Activated T-helper 1 cell treated with Interleukin-2 at 50 U/mL for 16 hours (primary cell): ENCODE measurements around the gene BEST4.
"Not testable (repeated sequence)": the region's sequence is repeated elsewhere in the genome, so short reads cannot be mapped to it uniquely, and the experiment has no call there.

ENCODE experiments used
- DNase-seq: peaks from one replicate; pipeline ENCODE4 v3.0.0-alpha.2; 2020; ENCODE audit warnings: low read depth

The BEST4 gene

DNA sequence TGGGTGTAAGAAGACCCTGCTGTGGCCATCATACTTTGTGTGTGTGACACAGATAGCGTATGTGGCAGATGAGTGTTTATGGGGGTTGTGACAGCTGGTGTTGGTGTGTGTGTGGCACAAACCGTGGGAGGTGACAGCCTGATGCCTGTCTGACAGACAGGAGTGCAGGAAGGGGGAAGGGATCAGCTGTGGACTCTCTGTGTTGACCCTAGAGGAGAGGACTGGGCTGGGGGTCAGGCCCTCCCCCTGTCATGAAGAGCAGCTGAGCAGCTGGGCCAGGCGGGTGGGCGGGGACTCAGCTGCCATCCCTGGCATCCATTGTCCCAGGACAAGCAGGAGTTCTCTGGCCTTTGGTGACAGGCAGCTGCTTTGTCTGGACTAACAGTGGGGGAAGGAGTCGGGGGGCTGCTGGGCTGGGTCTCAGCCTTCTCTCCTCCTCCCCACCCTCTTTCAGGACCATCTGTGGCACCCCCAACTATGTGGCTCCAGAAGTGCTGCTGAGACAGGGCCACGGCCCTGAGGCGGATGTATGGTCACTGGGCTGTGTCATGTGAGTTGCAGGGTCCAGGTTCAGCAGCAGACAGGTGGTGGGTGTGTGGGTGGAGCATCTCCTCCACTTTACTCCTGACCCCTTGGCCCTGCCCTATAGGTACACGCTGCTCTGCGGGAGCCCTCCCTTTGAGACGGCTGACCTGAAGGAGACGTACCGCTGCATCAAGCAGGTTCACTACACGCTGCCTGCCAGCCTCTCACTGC is 14.5 kb upstream of the BEST4 start:
- DNase-seq, result no peak

DNA sequence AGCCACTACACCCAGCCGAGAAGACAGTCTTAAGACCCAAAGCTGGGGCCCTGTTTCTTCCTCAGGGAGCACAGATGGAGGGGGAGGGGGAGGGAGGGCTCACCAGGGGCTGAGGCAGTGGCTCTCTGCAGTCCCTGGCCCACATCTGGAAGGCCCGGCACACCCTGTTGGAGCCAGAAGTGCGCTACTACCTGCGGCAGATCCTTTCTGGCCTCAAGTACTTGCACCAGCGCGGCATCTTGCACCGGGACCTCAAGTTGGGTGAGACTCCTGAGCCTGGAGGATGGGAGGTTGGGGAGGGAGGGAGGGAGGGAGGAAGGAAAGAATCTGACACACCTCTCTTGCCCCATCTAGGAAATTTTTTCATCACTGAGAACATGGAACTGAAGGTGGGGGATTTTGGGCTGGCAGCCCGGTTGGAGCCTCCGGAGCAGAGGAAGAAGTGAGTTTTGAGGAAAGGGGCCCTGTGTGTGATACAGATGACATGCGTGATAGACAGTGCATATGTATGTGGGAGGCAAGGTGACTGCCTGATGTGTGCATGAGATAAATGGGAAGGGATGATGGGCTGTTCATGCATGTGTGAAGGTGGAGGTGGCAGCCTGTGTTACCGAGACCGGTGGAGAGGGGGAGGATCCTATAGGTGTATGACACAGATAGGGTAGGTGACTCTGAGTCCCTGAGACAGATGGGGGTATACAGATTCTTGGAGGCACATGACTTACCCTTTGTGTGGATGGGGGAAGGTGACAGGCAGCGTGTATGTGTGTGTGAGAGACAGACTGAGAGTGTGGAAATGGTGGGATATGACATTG is 13.7 kb upstream of the BEST4 start:
- DNase-seq, result no peak

DNA sequence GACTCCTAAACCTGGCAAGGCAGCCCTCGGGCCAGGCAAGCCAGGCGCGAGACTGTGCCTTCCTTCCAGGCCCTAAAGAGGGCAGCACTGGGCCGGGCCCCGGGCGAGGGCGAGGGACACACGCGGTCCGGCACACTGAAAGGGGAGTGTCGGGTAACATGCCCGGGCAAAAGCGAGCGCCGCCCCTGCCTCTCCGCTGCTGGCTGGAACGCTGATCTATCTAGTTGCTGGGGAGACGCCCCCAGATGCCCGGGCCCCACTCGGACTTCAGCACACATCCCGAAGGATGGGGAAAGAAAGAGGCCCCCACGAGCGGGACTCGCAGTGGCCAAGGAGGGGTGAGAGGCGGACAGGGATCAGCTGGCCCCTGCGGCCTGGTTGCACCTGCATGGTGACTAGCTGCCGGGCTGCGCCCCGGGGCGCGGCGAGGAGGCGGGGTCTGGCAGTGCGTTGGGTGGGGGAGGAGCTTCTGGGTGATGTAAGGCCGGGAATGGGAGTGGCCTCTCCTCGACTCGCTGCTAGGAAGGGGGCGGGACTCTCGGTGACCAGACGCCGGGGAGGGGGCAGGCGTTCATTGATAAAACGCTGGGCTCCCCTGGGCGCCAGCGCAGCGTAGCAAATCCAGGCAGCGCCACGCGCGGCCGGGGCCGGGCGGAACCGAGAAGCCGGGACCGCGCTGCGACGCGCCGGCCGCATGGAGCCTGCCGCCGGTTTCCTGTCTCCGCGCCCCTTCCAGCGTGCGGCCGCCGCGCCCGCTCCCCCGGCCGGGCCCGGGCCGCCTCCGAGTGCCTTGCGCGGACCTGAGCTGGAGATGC is 12.0 kb upstream of the BEST4 start, which contains the start of gene PLK3:
Gene PLK3, plus strand, starts transcription at position 608 of the 815 bp plus-strand sequence. Its CDS starts 87 bp downstream, at position 695.
- peak; percentile 97 for DNase-seq

DNA sequence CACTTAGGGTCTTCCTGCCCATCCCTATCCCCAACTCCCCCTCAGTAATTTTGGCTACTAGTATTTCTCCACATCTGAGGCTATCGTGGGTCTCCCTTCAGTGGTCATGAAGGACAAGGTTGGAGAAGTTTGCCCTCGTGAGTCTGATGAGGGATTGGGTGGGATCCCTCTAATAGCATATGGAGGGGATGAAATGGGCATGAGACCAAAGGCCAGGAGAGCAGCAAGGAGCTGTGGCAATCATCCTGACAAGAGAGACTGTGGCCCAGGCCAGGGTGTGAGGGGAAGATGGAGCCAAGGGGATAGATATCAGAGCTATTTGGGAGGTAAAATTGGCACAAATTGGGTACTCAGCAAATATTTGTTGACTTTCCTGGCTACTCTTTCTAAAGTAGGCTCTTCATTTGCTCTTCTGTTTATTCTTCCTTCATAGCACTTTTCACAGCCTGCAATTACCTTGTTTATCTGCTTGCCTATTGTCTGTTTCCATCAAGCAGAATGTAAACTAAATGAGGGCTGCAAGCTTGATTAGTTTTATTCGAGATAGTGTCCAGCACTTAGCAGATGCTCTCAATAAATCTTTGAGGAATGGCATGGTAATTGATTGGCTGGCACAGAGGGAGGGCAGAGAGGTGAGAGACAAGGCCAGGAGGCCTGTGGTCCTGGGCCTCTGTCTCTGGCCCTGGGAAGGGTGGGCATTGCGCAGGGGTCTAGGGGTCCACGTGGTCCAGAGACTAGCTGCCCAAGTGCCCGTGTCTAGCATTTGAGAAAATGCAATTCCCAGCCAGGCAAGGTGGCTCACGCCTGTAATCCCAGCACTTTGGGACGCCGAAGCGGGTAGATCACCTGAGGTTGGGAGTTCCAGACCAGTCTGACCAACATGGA is 10.8 kb upstream of the BEST4 start:
- DNase-seq, result no peak

DNA sequence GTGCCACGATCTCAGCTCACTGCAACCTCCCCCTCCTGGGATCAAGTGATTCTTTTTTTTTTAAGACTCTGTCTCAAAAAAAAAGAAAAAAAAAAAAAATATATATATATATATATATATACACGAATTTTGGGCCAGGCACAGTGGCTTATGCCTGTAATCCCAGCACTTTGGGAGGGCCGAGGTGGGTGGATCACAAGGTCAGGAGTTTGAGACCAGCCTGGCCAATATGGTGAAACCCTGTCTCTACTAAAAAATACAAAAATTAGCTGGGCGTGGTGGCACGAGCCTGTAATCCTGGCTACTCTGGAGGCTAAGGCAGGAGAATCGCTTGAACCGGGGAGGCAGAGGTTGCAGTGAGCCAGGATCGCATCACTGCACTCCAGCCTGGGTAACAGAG is 9.9 kb upstream of the BEST4 start:
- not testable (repeated sequence) for DNase-seq

DNA sequence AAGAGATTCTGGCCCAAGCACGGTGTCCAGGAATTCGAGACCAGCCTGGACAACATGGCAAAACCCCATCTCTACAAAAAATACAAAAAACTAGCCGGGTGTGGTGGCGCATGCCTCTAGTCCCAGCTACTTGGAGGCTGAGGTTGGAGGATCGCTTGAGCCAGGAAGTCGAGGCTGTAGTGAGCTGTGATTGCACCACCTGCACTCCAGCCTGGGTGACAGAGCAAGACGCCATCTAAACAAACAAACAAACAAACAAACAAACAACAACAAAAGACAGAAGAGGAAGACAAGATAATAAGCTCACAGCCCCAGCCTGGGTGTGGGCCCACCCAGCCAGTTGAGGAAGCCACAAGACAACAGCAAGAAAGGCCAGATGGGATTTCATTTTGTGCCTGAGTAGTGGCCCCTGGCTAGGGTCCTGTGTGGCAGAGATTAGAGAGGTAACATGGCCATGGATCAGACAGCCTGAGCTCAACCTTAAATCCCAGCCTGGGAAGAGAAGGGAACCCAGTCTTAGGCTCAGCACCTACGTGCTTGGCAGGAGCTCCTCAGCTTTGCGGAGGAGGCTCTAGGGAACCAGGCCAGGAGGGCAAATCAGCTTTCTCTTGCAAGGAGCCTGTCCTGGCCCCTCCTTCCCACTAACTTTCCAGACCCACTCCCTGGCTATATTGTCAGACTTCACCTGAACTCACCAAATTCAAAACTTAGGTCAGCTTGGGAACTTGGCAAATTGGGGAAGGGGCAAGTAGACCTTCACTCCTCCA is 4.9 kb upstream of the BEST4 start:
- DNase-seq, result no peak

DNA sequence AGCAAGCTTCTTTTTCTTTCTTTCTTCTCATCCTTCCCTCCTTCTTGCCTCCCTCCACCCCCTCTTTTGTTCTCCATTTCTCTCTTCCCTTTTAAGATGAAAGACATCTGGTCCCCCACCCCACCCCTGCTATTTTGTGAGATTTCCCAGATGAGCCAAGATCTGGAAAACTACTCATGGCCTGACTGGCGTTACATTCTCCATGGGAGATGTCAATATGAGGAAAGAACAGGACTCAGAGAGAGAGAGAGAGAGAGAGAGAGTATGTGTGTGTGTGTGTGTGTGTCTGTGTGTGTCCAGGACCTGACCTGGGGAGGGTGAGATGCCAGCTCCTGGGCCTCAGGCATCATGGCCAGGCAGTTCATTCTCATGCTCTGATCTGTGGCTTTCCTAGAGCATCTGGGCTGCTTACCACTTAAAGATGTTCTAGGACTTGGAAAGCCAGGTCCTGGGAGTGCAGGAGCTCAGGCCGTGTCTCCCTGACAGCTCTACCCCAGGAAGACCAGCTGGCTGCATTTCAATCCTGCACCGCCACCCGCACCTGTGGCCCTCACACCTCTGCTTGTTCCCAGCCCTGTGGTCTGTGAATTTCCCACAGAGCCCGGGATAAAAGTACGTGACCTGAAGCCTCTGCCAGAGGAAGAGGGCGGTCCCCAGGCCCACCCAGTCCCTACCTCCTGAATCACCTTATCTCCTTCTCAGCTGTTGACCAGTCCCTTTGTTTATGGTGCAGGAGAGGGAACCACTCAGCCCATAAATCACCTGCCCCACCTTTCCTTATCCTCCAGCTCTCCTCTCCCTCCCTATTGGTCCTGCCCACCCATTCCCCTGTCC is 3.2 kb upstream of the BEST4 start:
- DNase-seq, result no peak

DNA sequence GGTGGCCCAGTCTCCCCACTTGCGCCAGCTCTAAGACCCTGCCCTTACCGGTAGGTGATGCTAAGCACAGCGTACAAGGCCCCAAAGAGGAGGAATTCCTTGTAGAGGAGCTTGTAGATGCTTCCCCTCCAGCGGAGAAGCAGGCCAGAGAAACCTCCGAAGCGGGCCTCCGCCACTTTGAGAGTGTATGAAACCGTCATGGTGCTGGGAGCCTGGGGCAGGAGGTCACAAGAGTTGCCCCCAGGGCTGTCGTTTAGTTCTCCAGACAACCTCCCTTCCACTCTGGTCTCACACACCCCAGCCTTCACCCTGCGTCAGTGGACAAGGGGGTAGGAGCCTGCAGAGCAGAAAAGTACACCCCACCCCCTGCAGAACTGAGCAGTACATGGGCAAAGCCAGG is 464 bp downstream of the BEST4 start:
- no peak for DNase-seq

DNA sequence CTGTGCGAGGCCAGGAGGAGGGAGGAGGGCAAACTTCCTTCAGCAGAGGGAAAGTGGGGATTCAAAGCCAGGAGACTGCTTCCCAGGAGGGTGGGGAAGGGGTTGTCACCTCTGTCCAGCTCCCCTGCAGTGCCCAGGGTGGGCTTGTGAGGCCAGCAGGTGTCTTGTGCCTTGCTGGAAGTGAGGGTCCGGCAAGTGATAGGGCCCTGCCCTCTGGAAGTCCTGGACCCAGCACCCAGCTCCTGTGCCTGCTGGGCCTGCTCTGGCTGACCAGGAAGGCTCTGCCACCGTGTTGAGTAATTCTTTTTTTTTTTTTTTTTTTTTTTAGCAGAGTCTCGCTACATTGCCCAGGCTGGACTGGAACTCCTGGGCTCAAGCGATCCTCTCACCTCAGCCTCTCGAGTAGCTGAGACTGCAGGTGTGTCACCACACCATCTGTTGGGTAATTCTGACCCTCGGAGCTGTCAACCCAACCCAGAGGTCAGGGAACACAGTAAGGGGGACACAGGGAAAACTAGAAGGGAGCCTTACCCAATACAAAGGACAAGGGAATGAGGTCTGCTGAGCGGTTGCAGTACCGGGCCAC is 1.0 kb downstream of the BEST4 start:
- DNase-seq, result no peak

DNA sequence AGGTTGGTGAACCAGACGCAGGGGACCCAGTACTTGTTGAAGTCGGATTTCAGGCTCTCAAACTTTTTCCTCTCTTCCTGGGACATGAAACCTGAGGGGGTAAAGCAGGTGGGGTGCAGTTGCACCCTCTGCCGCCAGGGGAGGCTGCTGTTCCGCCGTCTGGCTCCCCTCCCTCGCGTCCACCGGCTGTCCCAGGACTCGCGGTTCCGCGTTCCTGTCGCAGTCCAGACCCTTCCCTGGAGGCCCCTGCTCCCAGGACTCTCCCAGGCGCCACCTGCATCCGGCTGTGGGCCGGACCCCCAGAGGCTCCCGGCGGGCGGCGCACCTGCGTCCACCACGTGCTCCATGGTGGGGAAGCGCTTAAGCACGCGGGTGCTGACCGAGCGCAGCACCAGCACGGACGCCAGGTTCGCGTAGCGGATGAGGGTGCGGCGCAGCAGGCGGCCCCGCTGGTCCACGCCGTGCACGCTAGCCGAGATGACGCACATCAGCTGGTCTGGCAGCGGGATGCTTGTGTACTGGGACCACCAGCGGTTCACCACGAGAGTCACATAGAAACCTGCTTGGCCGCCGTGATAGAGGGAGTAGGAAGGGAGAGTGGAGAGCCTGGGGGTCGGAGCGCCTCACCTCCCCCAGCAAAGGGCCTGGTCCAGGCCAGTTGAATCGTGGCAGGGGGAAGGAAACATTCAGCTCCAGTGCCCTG is 1.7 kb downstream of the BEST4 start:
- peak; percentile 65 for DNase-seq

DNA sequence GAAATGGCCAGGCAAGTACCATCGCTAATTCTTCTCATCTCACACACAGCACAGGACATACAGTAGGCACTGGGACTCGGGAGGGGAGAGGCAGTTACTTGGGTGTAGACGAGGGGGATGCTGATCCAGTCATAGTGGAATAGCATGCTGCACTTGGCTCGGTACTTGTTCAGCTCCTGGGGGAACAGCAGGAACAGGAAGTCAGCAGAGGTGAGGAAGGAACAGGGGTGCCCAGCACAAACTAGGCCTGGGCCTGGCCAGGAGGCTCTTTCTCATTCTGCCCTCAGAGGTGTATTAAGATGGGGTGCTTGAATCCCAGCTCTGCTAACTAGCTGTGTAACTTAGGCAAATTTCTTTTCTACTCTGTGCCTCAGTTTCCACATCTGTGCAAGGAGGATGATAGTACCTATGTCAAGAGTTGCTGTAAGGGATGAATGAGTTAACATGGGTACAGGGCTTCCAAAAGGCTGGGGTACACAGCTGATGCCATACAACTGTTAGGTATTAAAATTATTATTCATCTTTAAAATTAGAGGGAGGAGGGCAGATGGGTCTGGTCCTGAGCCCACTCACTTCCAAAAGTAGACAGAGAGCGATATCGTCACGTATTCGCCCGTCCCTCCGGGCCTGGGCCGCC is 2.4 kb downstream of the BEST4 start:
- no peak for DNase-seq

DNA sequence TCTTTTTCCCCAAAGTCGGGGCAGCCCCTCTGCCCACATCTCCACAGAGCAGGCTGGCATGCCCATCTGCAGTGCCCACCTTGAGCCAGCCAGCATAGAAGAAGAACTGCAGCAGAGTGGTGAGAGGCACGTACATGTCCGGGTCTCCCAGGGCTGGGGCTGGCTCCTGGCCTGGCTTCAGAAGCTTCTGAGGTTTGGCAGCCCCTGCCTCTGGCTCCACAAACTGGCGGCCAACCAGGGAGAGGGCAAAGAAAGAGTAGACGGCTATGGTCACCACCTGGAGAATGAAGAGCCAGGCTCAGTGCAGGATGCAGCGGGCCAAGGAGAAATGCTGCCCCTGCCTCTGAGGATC is 3.0 kb downstream of the BEST4 start:
- no peak for DNase-seq

DNA sequence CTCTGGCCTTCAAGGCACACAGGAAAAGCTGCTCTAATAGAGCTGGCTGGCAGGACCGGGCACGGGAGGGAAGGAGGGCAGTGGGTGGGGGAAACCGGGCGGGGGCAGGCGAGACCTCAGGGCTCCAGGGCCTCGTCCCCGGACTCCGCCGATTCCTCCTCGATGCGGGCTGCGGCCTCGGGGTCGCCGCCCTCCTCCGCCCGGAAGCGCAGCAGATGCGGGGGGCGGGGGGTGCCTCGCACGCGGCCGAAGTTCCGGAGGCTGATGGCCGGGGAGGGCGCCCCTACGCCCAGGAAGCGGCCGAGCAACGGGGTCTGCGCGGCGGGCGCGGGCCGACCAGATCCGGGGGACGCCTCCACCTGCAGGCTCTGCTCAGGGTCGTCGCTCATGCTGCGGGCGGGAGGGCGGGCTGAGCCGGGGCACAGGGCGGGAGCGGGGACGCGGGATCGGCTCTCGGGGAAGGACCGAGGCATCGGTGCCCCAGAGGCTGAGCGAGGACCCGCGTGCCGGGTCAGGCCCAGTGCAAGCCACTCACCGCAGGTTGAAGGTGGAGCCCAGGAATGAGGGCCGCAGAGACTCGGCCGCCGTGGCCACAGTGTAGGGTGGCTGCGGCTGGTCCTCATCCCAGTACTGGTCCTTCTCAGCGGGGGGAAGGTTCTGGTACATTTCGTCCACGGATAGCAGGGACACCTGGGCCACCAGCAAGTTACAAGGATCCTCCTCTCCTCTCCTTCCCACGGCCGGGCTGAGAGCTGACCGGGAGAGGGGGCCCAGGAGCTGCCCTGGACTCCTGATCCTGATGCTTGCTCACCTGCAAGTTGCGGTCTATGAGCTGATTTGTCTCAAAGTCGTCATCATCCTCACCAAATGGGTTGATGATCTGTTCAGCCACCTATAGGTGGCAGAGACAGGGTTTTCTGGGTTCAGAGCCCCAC is 3.6 kb downstream of the BEST4 start:
- DNase-seq, result no peak

DNA sequence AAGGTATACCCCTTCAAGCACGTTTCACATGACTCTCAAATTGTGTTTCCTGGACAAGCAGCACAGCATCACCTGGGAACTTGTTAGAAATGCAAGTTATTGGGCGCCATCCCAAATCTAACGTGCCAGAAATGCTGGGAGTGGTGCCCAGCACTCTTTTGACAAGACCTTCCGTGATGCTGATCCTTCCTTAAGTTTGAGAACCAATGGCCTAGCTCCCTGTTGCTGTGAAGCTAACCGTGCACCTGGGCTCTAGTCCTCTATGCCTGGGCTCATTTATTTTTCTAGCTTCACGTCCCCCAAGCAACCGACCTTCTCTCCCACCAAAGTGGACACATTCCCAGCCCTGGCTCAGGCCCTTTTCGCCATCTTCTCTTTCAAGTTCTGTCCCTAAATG is 4.3 kb downstream of the BEST4 start:
- no peak for DNase-seq

DNA sequence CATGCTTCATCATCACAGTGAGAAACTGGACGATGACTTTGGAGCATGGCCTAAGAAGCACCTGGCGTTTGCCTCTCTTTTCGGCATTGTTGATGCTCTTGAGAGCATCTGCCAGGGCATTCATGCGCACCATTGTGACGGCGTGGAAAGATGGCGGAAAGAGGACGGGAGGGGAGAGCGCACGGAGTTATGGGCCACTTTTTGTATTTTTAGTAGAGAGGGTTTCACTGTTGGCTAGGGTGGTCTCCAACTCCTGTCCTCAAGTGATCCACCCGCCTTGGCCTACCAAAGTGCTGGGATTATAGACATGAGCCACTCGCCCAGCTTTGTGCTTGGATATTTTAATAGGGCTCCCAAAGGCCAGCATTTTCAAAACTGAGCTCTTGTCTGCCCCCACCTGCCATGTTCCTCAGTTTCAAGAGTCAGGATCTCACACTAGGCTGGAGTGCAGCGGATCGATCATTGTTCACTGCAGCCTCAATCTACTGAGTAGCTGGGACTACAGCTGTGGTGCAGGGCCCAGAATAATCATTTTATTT is 7.3 kb downstream of the BEST4 start:
- DNase-seq, result no peak

DNA sequence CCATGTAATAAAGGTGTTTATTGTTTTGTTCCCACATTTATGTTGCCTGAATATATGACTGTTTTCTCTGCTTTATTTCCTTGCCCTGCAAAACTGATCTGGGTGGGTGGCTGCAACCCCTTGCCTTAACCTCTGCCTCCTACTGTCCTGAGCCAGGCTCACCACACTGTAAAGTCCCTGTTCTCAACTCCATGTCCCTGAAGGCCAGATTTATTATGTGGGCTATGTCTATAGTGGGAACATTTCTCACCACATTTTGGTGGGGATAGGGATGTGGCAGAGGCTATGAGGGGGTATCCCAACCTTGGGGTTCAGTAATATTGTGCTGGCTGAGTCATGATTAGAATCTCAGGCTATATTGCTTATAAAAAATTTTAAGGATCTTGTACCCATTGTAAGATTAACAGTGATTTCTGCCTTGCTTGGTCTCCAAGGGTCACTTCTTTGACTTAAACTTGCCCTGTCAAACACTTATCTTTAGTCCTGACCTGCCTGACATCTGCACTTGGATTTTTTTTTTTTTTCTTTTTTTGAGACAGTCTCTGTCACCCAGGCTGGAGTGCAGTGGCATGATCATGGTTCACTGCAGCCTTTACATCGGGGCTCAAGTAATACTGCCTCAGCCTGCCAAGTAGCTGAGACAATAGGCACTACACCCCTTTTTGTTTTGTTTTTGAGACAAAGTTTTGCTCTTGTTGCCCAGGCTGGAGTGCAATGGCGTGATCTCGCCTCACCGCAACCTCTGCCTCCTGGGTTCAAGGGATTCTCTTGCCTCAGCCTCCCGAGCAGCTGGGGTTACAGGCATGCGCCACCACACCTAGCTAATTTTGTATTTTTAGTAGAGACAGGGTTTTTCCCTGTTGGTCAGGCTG is 9.0 kb downstream of the BEST4 start:
- no peak for DNase-seq
